Endothelial cell of umbilical vein (primary cell): ENCODE data around the gene TAF13.

Experiments used
- EZH2 ChIP-seq: IDR thresholded peaks from 2 replicates; pipeline ENCODE4 v1.6.1; 2012; ENCODE audit warnings: borderline replicate concordance, low read depth, mild to moderate bottlenecking, moderate library complexity, low read length, inconsistent platforms; ENCODE audit not compliant: severe bottlenecking
- FOS ChIP-seq: IDR thresholded peaks from 2 replicates; pipeline ENCODE4 v1.6.1; 2011; ENCODE audit warnings: mild to moderate bottlenecking, low read length, moderate library complexity, borderline replicate concordance; ENCODE audit not compliant: insufficient read depth
- GATA2 ChIP-seq: IDR thresholded peaks from 2 replicates; pipeline ENCODE4 v1.7.0; 2011; ENCODE audit warnings: low read depth, mild to moderate bottlenecking, moderate library complexity, mixed read lengths, low read length; ENCODE audit not compliant: insufficient read length, insufficient read depth
- JUN ChIP-seq: IDR thresholded peaks from 2 replicates; pipeline ENCODE4 v1.6.1; 2011; ENCODE audit warnings: borderline replicate concordance, low read depth; ENCODE audit not compliant: insufficient read length, insufficient read depth
- MYC ChIP-seq: IDR thresholded peaks from one replicate; pipeline ENCODE4 v1.6.1; 2011; ENCODE audit warnings: mild to moderate bottlenecking, low read depth, low read length
- POLR2A ChIP-seq: IDR thresholded peaks from 2 replicates; pipeline ENCODE4 v1.6.1; 2012; ENCODE audit warnings: low read depth, mild to moderate bottlenecking, control low read depth, low read length
- POLR2AphosphoS5 ChIP-seq: IDR thresholded peaks from 2 replicates; pipeline ENCODE4 v1.6.1; 2012; ENCODE audit warnings: low read depth, mild to moderate bottlenecking, control low read depth, low read length, moderate library complexity; ENCODE audit not compliant: insufficient read depth
- TF ChIP-seq, protein P1 (sequence below), 2 donors: IDR thresholded peaks; 1 replicate in 1 of 2; 2 replicates in 1 of 2; pipeline ENCODE4 v1.5.1; 2011; ENCODE audit warnings: low read length in 2 of 2, mild to moderate bottlenecking in 2 of 2, moderate library complexity in 2 of 2, control low read depth in 1 of 2, inconsistent platforms in 1 of 2, low read depth in 1 of 2; ENCODE audit not compliant: insufficient read depth in 1 of 2; ENCODE audit errors: extremely low read depth in 1 of 2
- TF ChIP-seq, protein P2 (sequence below): IDR thresholded peaks from 2 replicates; pipeline ENCODE4 v1.6.1; 2011; ENCODE audit not compliant: insufficient read depth, insufficient read length

- TF ChIP-seq, protein P1, sequence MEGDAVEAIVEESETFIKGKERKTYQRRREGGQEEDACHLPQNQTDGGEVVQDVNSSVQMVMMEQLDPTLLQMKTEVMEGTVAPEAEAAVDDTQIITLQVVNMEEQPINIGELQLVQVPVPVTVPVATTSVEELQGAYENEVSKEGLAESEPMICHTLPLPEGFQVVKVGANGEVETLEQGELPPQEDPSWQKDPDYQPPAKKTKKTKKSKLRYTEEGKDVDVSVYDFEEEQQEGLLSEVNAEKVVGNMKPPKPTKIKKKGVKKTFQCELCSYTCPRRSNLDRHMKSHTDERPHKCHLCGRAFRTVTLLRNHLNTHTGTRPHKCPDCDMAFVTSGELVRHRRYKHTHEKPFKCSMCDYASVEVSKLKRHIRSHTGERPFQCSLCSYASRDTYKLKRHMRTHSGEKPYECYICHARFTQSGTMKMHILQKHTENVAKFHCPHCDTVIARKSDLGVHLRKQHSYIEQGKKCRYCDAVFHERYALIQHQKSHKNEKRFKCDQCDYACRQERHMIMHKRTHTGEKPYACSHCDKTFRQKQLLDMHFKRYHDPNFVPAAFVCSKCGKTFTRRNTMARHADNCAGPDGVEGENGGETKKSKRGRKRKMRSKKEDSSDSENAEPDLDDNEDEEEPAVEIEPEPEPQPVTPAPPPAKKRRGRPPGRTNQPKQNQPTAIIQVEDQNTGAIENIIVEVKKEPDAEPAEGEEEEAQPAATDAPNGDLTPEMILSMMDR (IDR thresholded peaks at IDR 0.05; ENCODE audit: extremely low read depth in 1 of 2, insufficient read depth in 1 of 2, low read depth in 1 of 2, low read length in 2 of 2): peak; percentile 98 to 99
- TF ChIP-seq JUN (no peak), POLR2A (no peak), POLR2AphosphoS5 (peak; percentile 33), FOS (no peak), EZH2 (no peak), MYC (no peak), GATA2 (no peak)
- TF ChIP-seq, protein P2, sequence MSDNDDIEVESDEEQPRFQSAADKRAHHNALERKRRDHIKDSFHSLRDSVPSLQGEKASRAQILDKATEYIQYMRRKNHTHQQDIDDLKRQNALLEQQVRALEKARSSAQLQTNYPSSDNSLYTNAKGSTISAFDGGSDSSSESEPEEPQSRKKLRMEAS: no peak
Measured at GRCh38 chr1:109112652-109113285, 37.0 kb upstream of the TAF13 start.
